GM23338 (cell line): ENCODE results near the gene ENTR1.

Experiments used
- CREB1 ChIP-seq: fragments of 250-450 bp; sonication (Bioruptor Pico); IDR thresholded peaks from 2 replicates; pipeline ENCODE4 v1.5.0; 2020; ENCODE audit warnings: low read depth, mild to moderate bottlenecking, moderate library complexity
- EZH2 ChIP-seq: fragments of 200-600 bp; sonication (generic); IDR thresholded peaks from one replicate; pipeline ENCODE4 v1.8.0; 2017; ENCODE audit warnings: antibody characterized with exemption, mild to moderate bottlenecking, low read depth; ENCODE audit not compliant: unreplicated experiment
- EZH2phosphoT487 ChIP-seq: fragments of 200-600 bp; sonication (generic); IDR thresholded peaks from one replicate; pipeline ENCODE4 v1.8.1; 2018; ENCODE audit warnings: antibody characterized with exemption; ENCODE audit not compliant: unreplicated experiment
- JUNB ChIP-seq: IDR thresholded peaks from one replicate; pipeline ENCODE4 v1.6.1; 2016; ENCODE audit warnings: antibody characterized with exemption; ENCODE audit not compliant: unreplicated experiment
- NANOG ChIP-seq: IDR thresholded peaks from 2 replicates; pipeline ENCODE4 v1.6.1; 2016; ENCODE audit warnings: antibody characterized with exemption, borderline replicate concordance
- POLR2AphosphoS5 ChIP-seq: IDR thresholded peaks from 2 replicates; pipeline ENCODE4 v1.6.1; 2016; ENCODE audit warnings: antibody characterized with exemption, low read depth
- STAT1 ChIP-seq: IDR thresholded peaks from one replicate; pipeline ENCODE4 v1.6.1; 2016; ENCODE audit warnings: antibody characterized with exemption; ENCODE audit not compliant: unreplicated experiment
- ZNF462 ChIP-seq: fragments of 250-450 bp; sonication (Bioruptor Pico); IDR thresholded peaks from 2 replicates; pipeline ENCODE4 v1.5.0; 2020; ENCODE audit warnings: mild to moderate bottlenecking, moderate library complexity
- TF ChIP-seq, protein P1 (sequence below), 2 experiments: fragments of 200-600 bp in 1 of 2; sonication (generic) in 1 of 2; conservative IDR thresholded peaks; 2 replicates each; pipeline versions ENCODE4 v1.5.1 to v1.6.1; 2016 to 2017; ENCODE audit warnings: antibody characterized with exemption in 2 of 2, low read depth in 2 of 2, mild to moderate bottlenecking in 2 of 2, moderate library complexity in 1 of 2
- TF ChIP-seq, protein P2 (sequence below): IDR thresholded peaks from one replicate; pipeline ENCODE4 v1.6.1; 2018; ENCODE audit warnings: antibody characterized with exemption; ENCODE audit not compliant: unreplicated experiment

- TF ChIP-seq, protein P1, sequence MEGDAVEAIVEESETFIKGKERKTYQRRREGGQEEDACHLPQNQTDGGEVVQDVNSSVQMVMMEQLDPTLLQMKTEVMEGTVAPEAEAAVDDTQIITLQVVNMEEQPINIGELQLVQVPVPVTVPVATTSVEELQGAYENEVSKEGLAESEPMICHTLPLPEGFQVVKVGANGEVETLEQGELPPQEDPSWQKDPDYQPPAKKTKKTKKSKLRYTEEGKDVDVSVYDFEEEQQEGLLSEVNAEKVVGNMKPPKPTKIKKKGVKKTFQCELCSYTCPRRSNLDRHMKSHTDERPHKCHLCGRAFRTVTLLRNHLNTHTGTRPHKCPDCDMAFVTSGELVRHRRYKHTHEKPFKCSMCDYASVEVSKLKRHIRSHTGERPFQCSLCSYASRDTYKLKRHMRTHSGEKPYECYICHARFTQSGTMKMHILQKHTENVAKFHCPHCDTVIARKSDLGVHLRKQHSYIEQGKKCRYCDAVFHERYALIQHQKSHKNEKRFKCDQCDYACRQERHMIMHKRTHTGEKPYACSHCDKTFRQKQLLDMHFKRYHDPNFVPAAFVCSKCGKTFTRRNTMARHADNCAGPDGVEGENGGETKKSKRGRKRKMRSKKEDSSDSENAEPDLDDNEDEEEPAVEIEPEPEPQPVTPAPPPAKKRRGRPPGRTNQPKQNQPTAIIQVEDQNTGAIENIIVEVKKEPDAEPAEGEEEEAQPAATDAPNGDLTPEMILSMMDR (conservative IDR thresholded peaks at IDR 0.05; ENCODE audit: low read depth in 2 of 2) = no peak
- no peak for TF ChIP-seq JUNB
- TF ChIP-seq, protein P2, sequence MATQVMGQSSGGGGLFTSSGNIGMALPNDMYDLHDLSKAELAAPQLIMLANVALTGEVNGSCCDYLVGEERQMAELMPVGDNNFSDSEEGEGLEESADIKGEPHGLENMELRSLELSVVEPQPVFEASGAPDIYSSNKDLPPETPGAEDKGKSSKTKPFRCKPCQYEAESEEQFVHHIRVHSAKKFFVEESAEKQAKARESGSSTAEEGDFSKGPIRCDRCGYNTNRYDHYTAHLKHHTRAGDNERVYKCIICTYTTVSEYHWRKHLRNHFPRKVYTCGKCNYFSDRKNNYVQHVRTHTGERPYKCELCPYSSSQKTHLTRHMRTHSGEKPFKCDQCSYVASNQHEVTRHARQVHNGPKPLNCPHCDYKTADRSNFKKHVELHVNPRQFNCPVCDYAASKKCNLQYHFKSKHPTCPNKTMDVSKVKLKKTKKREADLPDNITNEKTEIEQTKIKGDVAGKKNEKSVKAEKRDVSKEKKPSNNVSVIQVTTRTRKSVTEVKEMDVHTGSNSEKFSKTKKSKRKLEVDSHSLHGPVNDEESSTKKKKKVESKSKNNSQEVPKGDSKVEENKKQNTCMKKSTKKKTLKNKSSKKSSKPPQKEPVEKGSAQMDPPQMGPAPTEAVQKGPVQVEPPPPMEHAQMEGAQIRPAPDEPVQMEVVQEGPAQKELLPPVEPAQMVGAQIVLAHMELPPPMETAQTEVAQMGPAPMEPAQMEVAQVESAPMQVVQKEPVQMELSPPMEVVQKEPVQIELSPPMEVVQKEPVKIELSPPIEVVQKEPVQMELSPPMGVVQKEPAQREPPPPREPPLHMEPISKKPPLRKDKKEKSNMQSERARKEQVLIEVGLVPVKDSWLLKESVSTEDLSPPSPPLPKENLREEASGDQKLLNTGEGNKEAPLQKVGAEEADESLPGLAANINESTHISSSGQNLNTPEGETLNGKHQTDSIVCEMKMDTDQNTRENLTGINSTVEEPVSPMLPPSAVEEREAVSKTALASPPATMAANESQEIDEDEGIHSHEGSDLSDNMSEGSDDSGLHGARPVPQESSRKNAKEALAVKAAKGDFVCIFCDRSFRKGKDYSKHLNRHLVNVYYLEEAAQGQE = no peak
- no peak for TF ChIP-seq CREB1 (CRISPR knock-in tag)
- TF ChIP-seq POLR2AphosphoS5 = no peak
- TF ChIP-seq EZH2phosphoT487 = no peak
- no peak for TF ChIP-seq NANOG
- TF ChIP-seq EZH2 = no peak
- TF ChIP-seq ZNF462 (CRISPR knock-in tag) = no peak
- no peak for TF ChIP-seq STAT1
Measured at GRCh38 chr9:136377341-136378169, 32.9 kb downstream of the ENTR1 start.
